ENCODE results near the gene RPL31. TPM values are rescaled to one million over a fixed set of nuclear protein-coding genes. Genes with fewer than 3 reads are reported as not detected.

Gene RPL31
- total and polyA plus RNA-seq, 2 donors (not counting 1 experiment from before 2014, with no cell fraction given), result 1,159 to 2,636 TPM

DNA sequence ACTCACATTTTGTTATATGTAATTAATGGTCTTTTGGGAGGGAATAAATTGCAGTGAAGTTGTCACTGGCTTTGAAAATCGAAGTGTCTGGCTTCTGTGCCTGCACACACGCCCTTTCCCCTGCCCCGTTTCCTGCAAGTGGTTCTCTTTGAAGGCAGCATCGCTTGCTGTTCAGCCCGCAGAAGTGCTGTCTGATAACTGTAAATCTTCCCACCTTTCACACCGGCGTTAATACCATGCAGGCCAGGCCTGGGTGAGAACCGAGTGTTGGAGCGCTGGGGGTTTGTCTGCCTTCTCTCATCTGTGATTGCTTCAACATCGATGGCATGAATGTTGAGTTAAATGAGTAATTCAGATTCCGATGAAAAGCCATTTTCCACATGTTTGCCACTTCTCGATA lies 37.9 kb upstream of the RPL31 start:
- Histone ChIP-seq H4K20me1 (ENCODE audit: control insufficient read depth, extremely low read depth, insufficient read depth, low read length) (no peaks in the 10 kb centered on the region), H3K9me3 (ENCODE audit: control insufficient read depth, insufficient read depth, low read depth, low read length) (no peaks in the 10 kb centered on the region), H3K4me1 (ENCODE audit: control insufficient read depth, extremely low read depth, insufficient read depth, low read length) (no peaks in the 10 kb centered on the region), H3K27me3 (ENCODE audit: control insufficient read depth, insufficient read depth, low read length) (no peaks in the 10 kb centered on the region), H3K9ac (ENCODE audit: insufficient read depth, low read length) (no peak overlapping the region), H2AFZ (ENCODE audit: low read length) (no peak overlapping the region), H3K36me3 (ENCODE audit: control insufficient read depth, insufficient read depth, low read length) (no peaks in the 10 kb centered on the region), H3K27ac (ENCODE audit: insufficient read depth, low read length) (no peak overlapping the region), H3K4me2 (ENCODE audit: extremely low read depth, insufficient read depth, low read length) (no peak overlapping the region), H3K4me3 (replicated peaks in 1 of 4; ENCODE audit: control extremely low read depth in 1 of 4, insufficient read depth in 1 of 4, low read depth in 3 of 4, low read length in 4 of 4) (no peak overlapping the region), H3K79me2 (ENCODE audit: control insufficient read depth, insufficient read depth, low read length) (no peaks in the 10 kb centered on the region)
- TF ChIP-seq EZH2 (IDR thresholded peaks at IDR 0.05; ENCODE audit: low read length, missing control alignments), result no peak
- TF ChIP-seq, protein P1, sequence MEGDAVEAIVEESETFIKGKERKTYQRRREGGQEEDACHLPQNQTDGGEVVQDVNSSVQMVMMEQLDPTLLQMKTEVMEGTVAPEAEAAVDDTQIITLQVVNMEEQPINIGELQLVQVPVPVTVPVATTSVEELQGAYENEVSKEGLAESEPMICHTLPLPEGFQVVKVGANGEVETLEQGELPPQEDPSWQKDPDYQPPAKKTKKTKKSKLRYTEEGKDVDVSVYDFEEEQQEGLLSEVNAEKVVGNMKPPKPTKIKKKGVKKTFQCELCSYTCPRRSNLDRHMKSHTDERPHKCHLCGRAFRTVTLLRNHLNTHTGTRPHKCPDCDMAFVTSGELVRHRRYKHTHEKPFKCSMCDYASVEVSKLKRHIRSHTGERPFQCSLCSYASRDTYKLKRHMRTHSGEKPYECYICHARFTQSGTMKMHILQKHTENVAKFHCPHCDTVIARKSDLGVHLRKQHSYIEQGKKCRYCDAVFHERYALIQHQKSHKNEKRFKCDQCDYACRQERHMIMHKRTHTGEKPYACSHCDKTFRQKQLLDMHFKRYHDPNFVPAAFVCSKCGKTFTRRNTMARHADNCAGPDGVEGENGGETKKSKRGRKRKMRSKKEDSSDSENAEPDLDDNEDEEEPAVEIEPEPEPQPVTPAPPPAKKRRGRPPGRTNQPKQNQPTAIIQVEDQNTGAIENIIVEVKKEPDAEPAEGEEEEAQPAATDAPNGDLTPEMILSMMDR (conservative IDR thresholded peaks at IDR 0.05 in 1 of 2, IDR thresholded peaks at IDR 0.05 in 1 of 2; ENCODE audit: low read depth in 1 of 2, low read length in 2 of 2), result no peak
- DNase-seq (ENCODE audit: low read depth in 2 of 2), result no peak

DNA sequence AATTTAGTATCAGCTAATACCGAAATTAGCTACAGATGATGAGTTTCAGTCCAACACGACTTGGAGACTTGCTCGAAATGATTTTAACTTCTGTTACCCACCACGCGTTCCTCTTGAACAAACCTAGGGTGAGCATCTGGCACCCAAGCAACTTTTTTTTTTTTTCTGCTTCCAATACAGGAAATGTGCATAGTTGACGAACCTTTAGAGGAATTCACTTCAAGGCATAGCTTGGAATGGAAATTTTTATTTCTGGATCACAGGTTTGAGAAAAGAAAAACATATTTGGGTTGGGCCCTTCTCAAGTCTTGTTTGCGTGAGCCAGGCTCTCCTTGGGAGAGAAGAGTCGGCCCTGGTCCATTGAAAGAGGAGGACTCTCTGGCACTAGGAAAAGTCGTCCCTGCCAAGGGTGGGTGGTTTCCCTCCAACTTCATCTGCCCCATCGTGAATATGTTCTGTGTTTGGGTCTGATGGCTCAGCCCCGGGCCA lies 37.4 kb upstream of the RPL31 start:
- Histone ChIP-seq H3K9ac (ENCODE audit: insufficient read depth, low read length) (no peak overlapping the region), H3K27me3 (ENCODE audit: control insufficient read depth, insufficient read depth, low read length) (no peaks in the 10 kb centered on the region), H3K79me2 (ENCODE audit: control insufficient read depth, insufficient read depth, low read length) (no peaks in the 10 kb centered on the region), H3K27ac (ENCODE audit: insufficient read depth, low read length) (no peak overlapping the region), H3K4me3 (replicated peaks in 1 of 4; ENCODE audit: control extremely low read depth in 1 of 4, insufficient read depth in 1 of 4, low read depth in 3 of 4, low read length in 4 of 4) (no peak overlapping the region), H3K9me3 (ENCODE audit: control insufficient read depth, insufficient read depth, low read depth, low read length) (no peaks in the 10 kb centered on the region), H3K4me1 (ENCODE audit: control insufficient read depth, extremely low read depth, insufficient read depth, low read length) (no peaks in the 10 kb centered on the region), H2AFZ (ENCODE audit: low read length) (no peak overlapping the region), H3K36me3 (ENCODE audit: control insufficient read depth, insufficient read depth, low read length) (no peaks in the 10 kb centered on the region), H4K20me1 (ENCODE audit: control insufficient read depth, extremely low read depth, insufficient read depth, low read length) (no peaks in the 10 kb centered on the region), H3K4me2 (ENCODE audit: extremely low read depth, insufficient read depth, low read length) (no peak overlapping the region)
- no peak for DNase-seq (ENCODE audit: low read depth in 2 of 2)
- no peak for TF ChIP-seq EZH2 (IDR thresholded peaks at IDR 0.05; ENCODE audit: low read length, missing control alignments)
- TF ChIP-seq, protein P1 (conservative IDR thresholded peaks at IDR 0.05 in 1 of 2, IDR thresholded peaks at IDR 0.05 in 1 of 2; ENCODE audit: low read depth in 1 of 2, low read length in 2 of 2), result no peak

DNA sequence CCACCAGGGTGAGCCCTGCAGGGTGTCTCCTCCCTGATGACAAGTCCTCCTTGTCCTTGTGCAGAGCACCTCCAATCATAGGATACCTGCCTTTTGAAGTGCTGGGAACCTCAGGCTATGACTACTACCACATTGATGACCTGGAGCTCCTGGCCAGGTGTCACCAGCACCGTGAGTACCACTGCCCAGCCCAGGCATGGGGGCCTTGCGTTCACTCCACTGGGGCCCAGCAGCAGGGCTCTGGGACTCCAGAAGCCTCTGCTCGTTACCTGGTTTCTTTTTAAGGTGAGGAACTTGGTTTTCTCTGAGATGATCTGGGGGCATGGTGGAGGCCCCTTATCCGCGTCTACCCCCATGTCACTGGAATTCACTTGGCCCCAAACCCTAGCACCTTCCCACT lies 36.5 kb upstream of the RPL31 start:
- H3K4me3 ChIP-seq (replicated peaks in 1 of 4; ENCODE audit: control extremely low read depth in 1 of 4, insufficient read depth in 1 of 4, low read depth in 3 of 4, low read length in 4 of 4), result no peak overlapping the region
- no peaks in the 10 kb centered on the region for H3K4me1 ChIP-seq (ENCODE audit: control insufficient read depth, extremely low read depth, insufficient read depth, low read length)
- no peak for TF ChIP-seq EZH2 (IDR thresholded peaks at IDR 0.05; ENCODE audit: low read length, missing control alignments)
- TF ChIP-seq, protein P1 (conservative IDR thresholded peaks at IDR 0.05 in 1 of 2, IDR thresholded peaks at IDR 0.05 in 1 of 2; ENCODE audit: low read depth in 1 of 2, low read length in 2 of 2), result no peak
- no peaks in the 10 kb centered on the region for H3K36me3 ChIP-seq (ENCODE audit: control insufficient read depth, insufficient read depth, low read length)
- H2AFZ ChIP-seq (ENCODE audit: low read length), result no peak overlapping the region
- H3K9me3 ChIP-seq (ENCODE audit: control insufficient read depth, insufficient read depth, low read depth, low read length), result no peaks in the 10 kb centered on the region
- no peak overlapping the region for H3K9ac ChIP-seq (ENCODE audit: insufficient read depth, low read length)
- no peak overlapping the region for H3K27ac ChIP-seq (ENCODE audit: insufficient read depth, low read length)
- no peak overlapping the region for H3K4me2 ChIP-seq (ENCODE audit: extremely low read depth, insufficient read depth, low read length)
- no peaks in the 10 kb centered on the region for H3K79me2 ChIP-seq (ENCODE audit: control insufficient read depth, insufficient read depth, low read length)
- H4K20me1 ChIP-seq (ENCODE audit: control insufficient read depth, extremely low read depth, insufficient read depth, low read length), result no peaks in the 10 kb centered on the region
- DNase-seq (ENCODE audit: low read depth in 2 of 2), result no peak
- no peaks in the 10 kb centered on the region for H3K27me3 ChIP-seq (ENCODE audit: control insufficient read depth, insufficient read depth, low read length)

Data from fibroblast of lung (primary cell).